HEK293 (cell line): ENCODE measurements around the gene BTBD19.

Experiments used
- CTCF ChIA-PET: fragments of 350-600 bp; formaldehyde crosslinking; extraction: SDS; loops from one replicate; lab custom pipeline; 2021; ENCODE audit warnings: antibody characterized with exemption; lab: Yijun Ruan, JAX
- POLR2A ChIA-PET: fragments of 300-600 bp; formaldehyde crosslinking; extraction: SDS; loops from one replicate; lab custom pipeline; 2020; ENCODE audit warnings: antibody characterized with exemption, inconsistent platforms; lab: Yijun Ruan, JAX
- H3K27ac ChIP-seq: fragments of 200-500 bp; sonication (Bioruptor generic); 2 replicates; pipeline ENCODE4 v1.5.1; 2014; ENCODE audit warnings: low read depth, low read length, control low read depth, inconsistent platforms; ENCODE audit errors: extremely low read depth
- H3K36me3 ChIP-seq, 2 experiments: fragments of 200-500 bp in 1 of 2; sonication (Bioruptor generic) in 1 of 2; 1 replicate in 1 of 2; 2 replicates in 1 of 2; pipeline ENCODE4 v1.5.1; 2014 to 2017; ENCODE audit warnings: inconsistent platforms in 2 of 2, low read length in 2 of 2; ENCODE audit not compliant: control insufficient read depth in 2 of 2, insufficient read depth in 1 of 2
- H3K4me1 ChIP-seq: fragments of 200-500 bp; sonication (Bioruptor generic); 2 replicates; pipeline ENCODE4 v1.5.1; 2014; ENCODE audit warnings: mild to moderate bottlenecking, low read length, inconsistent platforms; ENCODE audit not compliant: control insufficient read depth, insufficient read depth
- H3K4me3 ChIP-seq: 2 replicates; pipeline ENCODE4 v1.5.1; 2011; ENCODE audit warnings: low read depth, mild to moderate bottlenecking, control low read depth, low read length, moderate library complexity
- H3K9me3 ChIP-seq: fragments of 200-500 bp; sonication (Bioruptor generic); 2 replicates; pipeline ENCODE4 v1.5.1; 2014; ENCODE audit warnings: low read depth, low read length, inconsistent platforms; ENCODE audit not compliant: control insufficient read depth, insufficient read depth
- GFI1B ChIP-seq: fragments of 450-650 bp; formaldehyde crosslinking; IDR thresholded peaks from 2 replicates; pipeline ENCODE4 v1.5.1; 2016; ENCODE audit warnings: missing biosample characterization, missing genetic modification characterization
- RBAK ChIP-seq: fragments of 450-650 bp; formaldehyde crosslinking; IDR thresholded peaks from 2 replicates; pipeline ENCODE4 v1.5.1; 2016; ENCODE audit warnings: missing biosample characterization, missing genetic modification characterization
- SCRT2 ChIP-seq: fragments of 450-650 bp; formaldehyde crosslinking; IDR thresholded peaks from 2 replicates; pipeline ENCODE4 v1.5.1; 2016; ENCODE audit warnings: missing biosample characterization, missing genetic modification characterization
- TCF7L2 ChIP-seq: IDR thresholded peaks from 2 replicates; pipeline ENCODE4 v1.6.1; 2011; ENCODE audit warnings: low read depth, mild to moderate bottlenecking, inconsistent platforms, low read length, moderate library complexity, borderline replicate concordance
- ZNF121 ChIP-seq: fragments of 450-650 bp; formaldehyde crosslinking; IDR thresholded peaks from 2 replicates; pipeline ENCODE4 v1.5.1; 2016; ENCODE audit warnings: missing biosample characterization, missing genetic modification characterization
- ZNF132 ChIP-seq: fragments of 450-650 bp; formaldehyde crosslinking; IDR thresholded peaks from 2 replicates; pipeline ENCODE4 v1.5.1; 2017; ENCODE audit warnings: missing biosample characterization, missing genetic modification characterization, borderline replicate concordance
- ZNF169 ChIP-seq: fragments of 450-650 bp; formaldehyde crosslinking; IDR thresholded peaks from 2 replicates; pipeline ENCODE4 v1.5.1; 2016; ENCODE audit warnings: missing biosample characterization, missing genetic modification characterization
- ZNF184 ChIP-seq: fragments of 450-650 bp; IDR thresholded peaks from 2 replicates; pipeline ENCODE4 v1.5.1; 2018; ENCODE audit warnings: missing biosample characterization, mild to moderate bottlenecking, missing genetic modification characterization
- ZNF248 ChIP-seq: fragments of 450-650 bp; formaldehyde crosslinking; IDR thresholded peaks from 2 replicates; pipeline ENCODE4 v1.5.1; 2017; ENCODE audit warnings: missing biosample characterization, missing genetic modification characterization
- ZNF404 ChIP-seq: fragments of 450-650 bp; formaldehyde crosslinking; IDR thresholded peaks from 2 replicates; pipeline ENCODE4 v1.5.1; 2017; ENCODE audit warnings: missing biosample characterization, missing genetic modification characterization
- ZNF473 ChIP-seq: fragments of 450-650 bp; formaldehyde crosslinking; IDR thresholded peaks from 2 replicates; pipeline ENCODE4 v1.5.1; 2017; ENCODE audit warnings: missing biosample characterization, missing genetic modification characterization
- ZNF670 ChIP-seq: fragments of 450-650 bp; formaldehyde crosslinking; IDR thresholded peaks from 2 replicates; pipeline ENCODE4 v1.5.1; 2016; ENCODE audit warnings: missing biosample characterization, missing genetic modification characterization, low read depth
- TF ChIP-seq, protein P1 (sequence below): fragments of 450-650 bp; formaldehyde crosslinking; IDR thresholded peaks from 2 replicates; pipeline ENCODE4 v1.5.1; 2016; ENCODE audit warnings: missing biosample characterization, missing genetic modification characterization, borderline replicate concordance
- TF ChIP-seq, protein P2 (sequence below): fragments of 450-650 bp; formaldehyde crosslinking; IDR thresholded peaks from 2 replicates; pipeline ENCODE4 v1.5.1; 2016; ENCODE audit warnings: missing biosample characterization, missing genetic modification characterization
- TF ChIP-seq, protein P3 (sequence below): fragments of 450-650 bp; formaldehyde crosslinking; optimal IDR thresholded peaks from 2 replicates; pipeline ENCODE3; 2016; ENCODE audit warnings: missing biosample characterization, mild to moderate bottlenecking, missing genetic modification characterization

BTBD19 gene

DNA sequence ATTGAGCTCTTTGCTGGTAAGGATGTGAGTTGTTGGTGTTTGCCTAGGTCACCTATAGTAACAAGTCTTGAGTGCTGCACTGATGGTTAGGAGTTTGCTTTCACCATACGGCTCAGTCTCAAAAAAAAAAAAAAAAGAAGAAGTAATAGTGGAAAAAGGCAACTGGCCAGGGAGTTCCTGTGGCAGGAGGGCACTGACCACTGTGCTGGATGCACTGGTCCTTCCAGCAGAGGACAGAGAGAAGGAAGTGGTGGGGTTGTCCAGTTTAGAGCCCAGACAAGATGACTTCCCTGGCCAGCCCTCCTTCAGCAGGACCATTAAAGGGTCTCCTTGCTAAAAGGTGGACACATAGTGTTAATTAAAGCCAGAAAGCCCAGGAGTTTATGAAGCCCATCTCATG lies 46.6 kb downstream of the BTBD19 start (continued):
- TF ChIP-seq, protein P1, sequence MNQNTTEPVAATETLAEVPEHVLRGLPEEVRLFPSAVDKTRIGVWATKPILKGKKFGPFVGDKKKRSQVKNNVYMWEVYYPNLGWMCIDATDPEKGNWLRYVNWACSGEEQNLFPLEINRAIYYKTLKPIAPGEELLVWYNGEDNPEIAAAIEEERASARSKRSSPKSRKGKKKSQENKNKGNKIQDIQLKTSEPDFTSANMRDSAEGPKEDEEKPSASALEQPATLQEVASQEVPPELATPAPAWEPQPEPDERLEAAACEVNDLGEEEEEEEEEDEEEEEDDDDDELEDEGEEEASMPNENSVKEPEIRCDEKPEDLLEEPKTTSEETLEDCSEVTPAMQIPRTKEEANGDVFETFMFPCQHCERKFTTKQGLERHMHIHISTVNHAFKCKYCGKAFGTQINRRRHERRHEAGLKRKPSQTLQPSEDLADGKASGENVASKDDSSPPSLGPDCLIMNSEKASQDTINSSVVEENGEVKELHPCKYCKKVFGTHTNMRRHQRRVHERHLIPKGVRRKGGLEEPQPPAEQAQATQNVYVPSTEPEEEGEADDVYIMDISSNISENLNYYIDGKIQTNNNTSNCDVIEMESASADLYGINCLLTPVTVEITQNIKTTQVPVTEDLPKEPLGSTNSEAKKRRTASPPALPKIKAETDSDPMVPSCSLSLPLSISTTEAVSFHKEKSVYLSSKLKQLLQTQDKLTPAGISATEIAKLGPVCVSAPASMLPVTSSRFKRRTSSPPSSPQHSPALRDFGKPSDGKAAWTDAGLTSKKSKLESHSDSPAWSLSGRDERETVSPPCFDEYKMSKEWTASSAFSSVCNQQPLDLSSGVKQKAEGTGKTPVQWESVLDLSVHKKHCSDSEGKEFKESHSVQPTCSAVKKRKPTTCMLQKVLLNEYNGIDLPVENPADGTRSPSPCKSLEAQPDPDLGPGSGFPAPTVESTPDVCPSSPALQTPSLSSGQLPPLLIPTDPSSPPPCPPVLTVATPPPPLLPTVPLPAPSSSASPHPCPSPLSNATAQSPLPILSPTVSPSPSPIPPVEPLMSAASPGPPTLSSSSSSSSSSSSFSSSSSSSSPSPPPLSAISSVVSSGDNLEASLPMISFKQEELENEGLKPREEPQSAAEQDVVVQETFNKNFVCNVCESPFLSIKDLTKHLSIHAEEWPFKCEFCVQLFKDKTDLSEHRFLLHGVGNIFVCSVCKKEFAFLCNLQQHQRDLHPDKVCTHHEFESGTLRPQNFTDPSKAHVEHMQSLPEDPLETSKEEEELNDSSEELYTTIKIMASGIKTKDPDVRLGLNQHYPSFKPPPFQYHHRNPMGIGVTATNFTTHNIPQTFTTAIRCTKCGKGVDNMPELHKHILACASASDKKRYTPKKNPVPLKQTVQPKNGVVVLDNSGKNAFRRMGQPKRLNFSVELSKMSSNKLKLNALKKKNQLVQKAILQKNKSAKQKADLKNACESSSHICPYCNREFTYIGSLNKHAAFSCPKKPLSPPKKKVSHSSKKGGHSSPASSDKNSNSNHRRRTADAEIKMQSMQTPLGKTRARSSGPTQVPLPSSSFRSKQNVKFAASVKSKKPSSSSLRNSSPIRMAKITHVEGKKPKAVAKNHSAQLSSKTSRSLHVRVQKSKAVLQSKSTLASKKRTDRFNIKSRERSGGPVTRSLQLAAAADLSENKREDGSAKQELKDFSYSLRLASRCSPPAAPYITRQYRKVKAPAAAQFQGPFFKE = no peak
- TF ChIP-seq ZNF670 (no peak), GFI1B (tag by site-specific recombination) (no peak)

DNA sequence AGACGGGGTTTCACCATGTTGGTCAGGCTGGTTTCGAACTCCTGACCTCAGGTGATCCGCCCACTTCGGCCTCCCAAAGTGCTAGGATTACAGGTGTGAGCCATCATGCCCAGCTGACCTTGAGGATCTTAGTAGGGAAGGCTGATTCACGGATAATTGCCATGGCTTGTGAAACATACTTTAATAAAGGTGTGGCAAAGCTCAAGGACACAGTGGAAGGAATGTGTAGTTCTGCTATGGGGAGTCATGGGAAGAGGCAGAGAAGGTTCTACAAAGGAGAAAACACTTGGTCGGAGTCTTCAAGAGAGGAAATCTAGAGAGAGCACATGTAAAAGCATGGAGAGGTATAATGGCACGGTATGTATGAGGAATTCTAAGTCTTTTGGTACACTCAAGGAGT lies 47.4 kb downstream of the BTBD19 start:
- no peaks in the 10 kb centered on the region for H3K4me1 ChIP-seq
- H3K4me3 ChIP-seq = no peak overlapping the region
- TF ChIP-seq ZNF184 (tag by site-specific recombination) = no peak
- TF ChIP-seq, protein P2, sequence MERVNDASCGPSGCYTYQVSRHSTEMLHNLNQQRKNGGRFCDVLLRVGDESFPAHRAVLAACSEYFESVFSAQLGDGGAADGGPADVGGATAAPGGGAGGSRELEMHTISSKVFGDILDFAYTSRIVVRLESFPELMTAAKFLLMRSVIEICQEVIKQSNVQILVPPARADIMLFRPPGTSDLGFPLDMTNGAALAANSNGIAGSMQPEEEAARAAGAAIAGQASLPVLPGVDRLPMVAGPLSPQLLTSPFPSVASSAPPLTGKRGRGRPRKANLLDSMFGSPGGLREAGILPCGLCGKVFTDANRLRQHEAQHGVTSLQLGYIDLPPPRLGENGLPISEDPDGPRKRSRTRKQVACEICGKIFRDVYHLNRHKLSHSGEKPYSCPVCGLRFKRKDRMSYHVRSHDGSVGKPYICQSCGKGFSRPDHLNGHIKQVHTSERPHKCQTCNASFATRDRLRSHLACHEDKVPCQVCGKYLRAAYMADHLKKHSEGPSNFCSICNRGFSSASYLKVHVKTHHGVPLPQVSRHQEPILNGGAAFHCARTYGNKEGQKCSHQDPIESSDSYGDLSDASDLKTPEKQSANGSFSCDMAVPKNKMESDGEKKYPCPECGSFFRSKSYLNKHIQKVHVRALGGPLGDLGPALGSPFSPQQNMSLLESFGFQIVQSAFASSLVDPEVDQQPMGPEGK (tag by site-specific recombination) = no peak
- no peak for TF ChIP-seq ZNF248
- no peak for TF ChIP-seq ZNF473
- H3K27ac ChIP-seq = no peak overlapping the region
- ChIA-PET CTCF (no interaction called here), POLR2A (no interaction called here)
- H3K9me3 ChIP-seq = no peaks in the 10 kb centered on the region
- H3K36me3 ChIP-seq = peaks cover 0 to 34% of the 10 kb centered on the region in 2 experiments; a peak in 2 of 3 replicates

DNA sequence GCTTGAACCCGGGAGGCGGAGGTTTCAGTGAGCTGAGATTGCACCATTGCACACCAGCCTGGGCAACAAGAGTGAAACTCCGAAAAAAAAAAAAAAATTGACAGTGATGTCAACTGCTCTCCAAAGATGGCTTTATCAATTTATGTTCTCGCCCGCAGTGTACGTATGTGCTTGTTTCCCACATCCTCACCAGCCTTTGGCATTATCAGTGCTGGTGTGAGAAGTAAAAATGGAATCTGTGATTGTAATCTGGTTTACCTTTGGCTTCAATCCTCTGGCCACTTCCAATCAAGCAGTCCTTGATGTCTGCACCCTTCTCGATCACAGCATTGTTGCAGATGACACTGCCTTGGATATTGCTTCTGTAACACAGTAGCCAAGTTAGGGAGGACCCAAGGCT lies 49.1 kb downstream of the BTBD19 start:
- POLR2A ChIA-PET = interaction anchor here (1.1 kb wide), 1 partner anchor 9 kb away, joined by 3 read pairs; no protein-coding TSS in a partner anchor
- no peak for TF ChIP-seq ZNF169 (tag by site-specific recombination)
- TF ChIP-seq ZNF184 (tag by site-specific recombination) = no peak
- no peak for TF ChIP-seq RBAK
- H3K36me3 ChIP-seq = peaks cover 0 to 35% of the 10 kb centered on the region in 2 experiments; a peak in 2 of 3 replicates
- no peaks in the 10 kb centered on the region for H3K9me3 ChIP-seq
- H3K27ac ChIP-seq = no peak overlapping the region
- CTCF ChIA-PET = interaction anchor here (0.6 kb wide), 1 partner anchor 713 kb away, joined by 3 read pairs; no protein-coding TSS in a partner anchor
- no peaks in the 10 kb centered on the region for H3K4me1 ChIP-seq
- H3K4me3 ChIP-seq = no peak overlapping the region

DNA sequence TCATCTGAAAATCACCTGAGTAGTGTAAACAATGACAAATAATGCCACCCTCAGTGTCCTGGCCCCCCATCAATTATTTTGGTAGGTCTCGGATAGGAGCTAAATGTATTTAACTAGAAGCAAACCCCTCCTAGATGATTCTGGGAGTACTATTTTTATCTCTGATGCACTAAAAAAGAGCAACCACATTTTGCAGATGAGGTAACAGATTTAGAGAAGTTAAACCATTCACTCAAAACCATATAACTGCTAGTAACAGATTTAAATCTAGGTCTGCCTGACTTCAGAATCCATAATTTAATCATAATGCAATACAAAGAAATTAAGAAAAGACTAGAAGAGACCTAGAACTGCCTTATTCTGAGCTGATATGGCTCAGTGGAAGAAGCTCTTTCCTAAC lies 52.0 kb downstream of the BTBD19 start:
- H3K36me3 ChIP-seq = peaks cover 0 to 46% of the 10 kb centered on the region in 2 experiments; a peak in 2 of 3 replicates
- TF ChIP-seq ZNF121 (no peak), ZNF404 (no peak), TCF7L2 (no peak), SCRT2 (no peak), ZNF132 (tag by site-specific recombination) (no peak)
- TF ChIP-seq, protein P3, sequence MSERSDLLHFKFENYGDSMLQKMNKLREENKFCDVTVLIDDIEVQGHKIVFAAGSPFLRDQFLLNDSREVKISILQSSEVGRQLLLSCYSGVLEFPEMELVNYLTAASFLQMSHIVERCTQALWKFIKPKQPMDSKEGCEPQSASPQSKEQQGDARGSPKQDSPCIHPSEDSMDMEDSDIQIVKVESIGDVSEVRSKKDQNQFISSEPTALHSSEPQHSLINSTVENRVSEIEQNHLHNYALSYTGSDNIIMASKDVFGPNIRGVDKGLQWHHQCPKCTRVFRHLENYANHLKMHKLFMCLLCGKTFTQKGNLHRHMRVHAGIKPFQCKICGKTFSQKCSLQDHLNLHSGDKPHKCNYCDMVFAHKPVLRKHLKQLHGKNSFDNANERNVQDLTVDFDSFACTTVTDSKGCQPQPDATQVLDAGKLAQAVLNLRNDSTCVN (tag by site-specific recombination) = no peak
- no peak overlapping the region for H3K27ac ChIP-seq
- no peak overlapping the region for H3K4me3 ChIP-seq
- H3K9me3 ChIP-seq = no peaks in the 10 kb centered on the region
- CTCF ChIA-PET = no interaction called here
- POLR2A ChIA-PET = interaction anchor here (0.7 to 1.5 kb wide), 3 partner anchors 60 to 440 kb away, joined by 3 read pairs; partner anchors contain the start of genes HECTD3, PLK3 and UROD
- no peaks in the 10 kb centered on the region for H3K4me1 ChIP-seq
